Islet of Langerhans (tissue), 1 donor: ENCODE data around the gene EXOC4.

Experiments used
- FAIRE-seq: peaks from one replicate; lab custom pipeline; 2011; peaks lifted over from hg19 to GRCh38; lab: Jason Lieb, UNC

Gene EXOC4

DNA sequence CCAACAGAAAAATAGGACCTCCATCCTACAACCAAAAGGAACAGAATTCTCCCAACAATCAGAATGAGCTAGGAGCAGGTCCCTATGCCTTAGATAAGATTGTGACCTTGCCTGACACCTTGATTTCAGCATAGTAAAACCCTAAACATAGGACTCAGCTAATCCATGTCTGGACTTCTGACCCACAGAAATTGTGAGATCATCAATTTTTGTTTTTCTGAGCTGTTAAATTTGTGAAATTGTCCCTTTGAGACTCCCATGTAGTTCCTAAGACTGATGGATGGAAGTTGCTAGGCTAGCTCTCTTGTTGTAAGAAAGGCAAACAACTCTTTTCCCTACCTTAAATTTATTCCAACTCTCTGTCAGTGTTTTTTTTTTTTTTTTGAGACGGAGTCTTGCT, 244.2 kb downstream of the EXOC4 start:
- no peak for FAIRE-seq

GRCh38 chr7:133501771-133502170, 248.9 kb downstream of the EXOC4 start:
- no peak for FAIRE-seq

DNA sequence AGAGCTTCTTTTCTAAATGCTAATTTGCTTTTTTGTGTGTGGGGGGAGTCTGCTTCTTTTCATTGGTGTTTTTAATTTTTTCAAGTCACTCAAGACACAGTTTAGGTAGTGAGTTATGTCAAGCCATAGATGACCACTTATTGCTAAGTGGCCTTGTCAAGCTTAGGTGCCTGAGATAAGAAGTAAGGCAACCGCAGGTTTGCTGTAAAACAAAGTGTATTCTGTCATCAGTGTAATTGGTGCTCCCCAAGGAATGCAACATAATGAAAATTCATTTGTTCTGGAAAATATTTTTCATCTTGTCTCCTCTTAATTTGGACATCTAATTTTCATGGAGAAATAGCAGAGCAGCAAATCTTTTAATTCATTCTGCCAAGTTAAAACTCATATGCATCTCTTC, 249.6 kb downstream of the EXOC4 start:
- FAIRE-seq: no peak

GRCh38 chr7:133502972-133503371, 250.1 kb downstream of the EXOC4 start:
- no peak for FAIRE-seq

DNA sequence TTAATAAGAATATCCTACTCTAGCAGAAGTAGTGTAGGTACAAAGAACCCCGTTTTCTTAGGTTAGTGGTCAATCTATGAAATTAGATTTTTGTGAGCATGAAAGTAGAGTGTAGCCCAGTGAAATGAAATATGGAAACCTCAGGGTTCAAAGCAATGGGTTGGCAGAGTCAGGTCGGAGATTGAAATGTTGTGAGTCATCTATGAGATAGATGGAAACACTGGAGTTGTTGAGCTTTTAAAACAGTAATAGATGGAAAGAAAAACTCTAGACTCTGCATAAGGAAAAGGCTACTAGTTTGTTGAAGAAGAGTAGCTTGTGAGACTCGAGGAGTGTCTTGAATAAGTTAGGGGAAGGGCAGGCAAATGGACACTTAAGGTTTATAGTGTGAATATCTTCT, 251.9 kb downstream of the EXOC4 start:
- no peak for FAIRE-seq

- FAIRE-seq: no peak
Observed at GRCh38 chr7:133509822-133510221, 256.9 kb downstream of the EXOC4 start.

DNA sequence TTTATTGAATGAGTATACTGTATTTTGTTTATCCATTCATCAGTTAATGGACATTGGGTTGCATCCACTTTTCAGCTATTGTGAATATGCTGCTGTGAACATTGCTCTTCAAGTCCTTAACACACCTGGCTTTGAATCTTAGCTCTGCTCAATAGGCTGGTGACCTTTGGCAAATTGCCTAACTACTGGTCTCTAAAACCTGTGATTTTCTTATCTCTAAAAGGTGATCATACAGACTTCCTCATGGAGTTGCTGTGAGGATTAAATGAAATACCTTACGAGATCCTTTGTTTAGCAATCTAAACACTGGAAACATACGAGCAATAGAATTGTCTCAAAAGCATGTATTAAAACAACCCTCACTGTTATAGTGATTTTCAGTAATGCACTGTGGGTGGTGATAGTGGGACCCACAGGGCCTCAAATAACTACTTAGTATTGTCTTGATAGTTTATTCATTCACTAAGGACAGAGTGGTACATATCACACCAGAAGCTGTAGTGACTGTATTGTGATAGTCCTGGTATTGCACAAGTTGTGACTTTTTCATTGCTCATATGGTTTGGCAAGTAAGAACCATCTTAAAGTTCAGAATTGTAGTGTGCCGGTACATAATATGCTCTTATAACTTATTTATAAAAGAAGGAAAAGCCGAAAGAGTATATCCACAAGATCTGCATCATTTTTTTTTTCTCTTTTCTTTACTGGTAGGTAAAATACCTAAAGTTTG, 257.6 kb downstream of the EXOC4 start:
- FAIRE-seq: no peak

GRCh38 chr7:133511252-133511651, 258.4 kb downstream of the EXOC4 start:
- no peak for FAIRE-seq

DNA sequence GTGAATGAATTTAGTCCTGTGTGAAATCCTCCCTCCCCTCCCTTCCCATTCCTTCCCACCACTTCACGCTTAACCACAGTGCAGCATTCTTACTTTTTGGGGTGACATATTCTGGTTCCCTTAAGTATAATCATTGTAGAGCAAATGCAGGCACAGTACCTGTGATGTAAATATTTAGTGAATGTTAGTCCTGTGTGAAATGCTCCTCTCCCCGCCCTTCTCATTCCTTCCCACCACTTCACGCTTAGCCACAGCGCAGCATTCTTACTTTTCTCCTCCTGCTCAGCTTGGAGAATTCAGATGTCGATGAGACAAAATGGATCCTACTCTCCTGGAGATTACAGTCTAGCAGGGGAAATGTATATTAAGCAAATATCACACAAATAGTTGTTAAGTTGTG, 258.8 kb downstream of the EXOC4 start:
- no peak for FAIRE-seq

- no peak for FAIRE-seq
Observed at GRCh38 chr7:133512560-133512959, 259.7 kb downstream of the EXOC4 start.

GRCh38 chr7:133513608-133514007, 260.7 kb downstream of the EXOC4 start:
- no peak for FAIRE-seq

GRCh38 chr7:133514551-133514950, 261.7 kb downstream of the EXOC4 start:
- FAIRE-seq: no peak

- no peak for FAIRE-seq
Observed at GRCh38 chr7:133517766-133518165, 264.9 kb downstream of the EXOC4 start.

GRCh38 chr7:133518718-133519117, 265.8 kb downstream of the EXOC4 start:
- FAIRE-seq: no peak

- no peak for FAIRE-seq
Observed at GRCh38 chr7:133520248-133520647, 267.4 kb downstream of the EXOC4 start.

GRCh38 chr7:133522501-133522900, 269.6 kb downstream of the EXOC4 start:
- FAIRE-seq: no peak

GRCh38 chr7:133528796-133529195, 275.9 kb downstream of the EXOC4 start:
- FAIRE-seq: no peak

- no peak for FAIRE-seq
Observed at GRCh38 chr7:133529861-133530260, 277.0 kb downstream of the EXOC4 start.

DNA sequence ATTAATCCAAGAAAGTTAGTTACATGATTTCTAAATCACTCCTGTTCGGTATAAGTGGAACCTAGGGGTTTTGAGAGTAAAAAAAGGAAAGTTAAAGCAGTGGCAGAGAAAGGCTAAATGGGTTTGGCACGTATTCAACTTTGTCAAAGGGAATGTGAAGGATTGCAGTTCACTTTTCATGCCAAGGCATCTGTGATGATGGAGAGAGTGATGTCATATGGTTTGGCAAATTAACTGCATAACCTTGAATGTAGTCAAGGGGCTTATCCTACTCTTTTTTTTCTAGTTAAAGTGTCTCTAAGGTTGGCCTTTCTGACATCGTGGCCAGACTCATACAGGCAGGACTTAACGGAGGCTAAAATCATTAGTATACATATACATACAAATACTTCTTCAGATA, 277.8 kb downstream of the EXOC4 start:
- FAIRE-seq: no peak

GRCh38 chr7:133534816-133535215, 281.9 kb downstream of the EXOC4 start:
- no peak for FAIRE-seq

DNA sequence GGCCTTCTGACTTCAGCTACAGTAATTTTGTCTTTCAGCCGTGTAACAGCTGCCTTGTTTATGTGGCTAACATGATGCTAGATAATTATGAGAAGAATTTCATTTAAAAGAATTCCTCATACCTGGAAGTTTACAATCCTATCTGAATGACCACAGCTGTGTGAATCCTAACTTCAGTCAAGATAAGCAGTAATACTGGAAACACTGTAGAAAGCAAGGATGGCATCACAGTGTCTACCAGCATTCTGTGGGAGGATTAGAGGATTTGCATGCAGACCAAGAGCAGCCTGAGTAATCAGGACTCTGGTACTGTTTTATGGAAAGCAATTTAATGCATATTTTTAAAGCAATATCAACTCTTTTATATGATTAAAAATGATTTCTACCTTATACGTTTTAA, 282.4 kb downstream of the EXOC4 start:
- FAIRE-seq: no peak

GRCh38 chr7:133536450-133536849, 283.6 kb downstream of the EXOC4 start:
- no peak for FAIRE-seq

GRCh38 chr7:133539016-133539415, 286.1 kb downstream of the EXOC4 start:
- no peak for FAIRE-seq

DNA sequence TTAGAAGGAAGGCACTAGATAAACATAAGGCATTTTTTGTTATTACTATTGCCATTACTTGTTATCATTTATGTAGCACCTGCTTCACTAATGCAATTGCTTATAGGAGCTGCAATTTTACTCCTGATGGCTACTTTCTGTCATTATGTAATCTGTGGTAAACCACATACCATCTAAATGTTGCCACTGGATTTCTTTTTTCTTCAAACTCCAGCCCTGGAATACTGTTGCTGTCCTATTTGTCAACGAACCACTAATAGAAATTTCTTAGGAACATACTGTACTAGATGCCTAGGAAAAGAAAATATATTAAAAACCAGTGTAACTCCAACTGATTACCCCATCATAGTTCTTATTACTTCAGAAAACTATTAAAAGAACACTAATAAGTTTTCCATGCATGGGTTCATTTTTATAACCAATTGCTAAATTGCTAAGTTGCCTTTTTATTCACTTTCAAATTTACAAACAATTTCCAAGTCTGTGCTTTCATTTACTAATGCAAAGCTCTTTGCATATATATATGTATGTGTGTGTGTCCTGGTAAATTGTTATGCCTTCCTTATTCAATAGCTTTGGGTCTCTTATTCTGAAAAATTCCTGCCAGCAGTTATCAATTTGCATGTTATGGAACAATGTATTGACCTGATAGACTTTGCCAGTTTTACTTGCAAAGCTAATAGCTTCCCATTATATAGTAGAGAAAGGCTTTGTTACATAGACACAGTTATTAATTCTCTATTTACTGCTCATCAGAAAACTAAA, 287.4 kb downstream of the EXOC4 start:
- FAIRE-seq: no peak
